Adrenal gland (tissue), 12 donors: ENCODE data around the gene WNT10A. TPM values are rescaled to one million over a fixed set of nuclear protein-coding genes. Genes with fewer than 3 reads are reported as not detected.

Experiments used
- DNase-seq, 7 donors: peaks; one replicate each; pipeline ENCODE4 v3.0.0-alpha.2; 2019 to 2020
- H3K27ac ChIP-seq, 5 donors: fragments of 200-600 bp; sonication (generic) in 4 of 5; 1 replicate in 3 of 5; 2 replicates in 2 of 5; pipeline versions ENCODE4 v1.5.1 to v1.8.0; 2016 to 2020; ENCODE audit warnings: mild to moderate bottlenecking in 1 of 5
- H3K27me3 ChIP-seq: fragments of 200-600 bp; 2 replicates; pipeline ENCODE4 v1.8.0; 2021
- H3K36me3 ChIP-seq, 2 donors: fragments of 200-600 bp; replicated peaks in 1 of 2; 1 replicate in 1 of 2; 2 replicates in 1 of 2; pipeline versions ENCODE4 v1.5.1 to v1.8.0; 2018 to 2022
- H3K4me1 ChIP-seq, 2 donors: fragments of 200-600 bp; replicated peaks in 1 of 2; 1 replicate in 1 of 2; 2 replicates in 1 of 2; pipeline versions ENCODE4 v1.5.1 to v1.8.0; 2018 to 2021
- H3K4me3 ChIP-seq, 4 donors: fragments of 200-600 bp; sonication (generic) in 3 of 4; one replicate each; pipeline ENCODE4 v1.5.1; 2016 to 2018
- H3K9me3 ChIP-seq, 3 donors: fragments of 200-600 bp; sonication (generic) in 1 of 3; replicated peaks in 1 of 3; 1 replicate in 2 of 3; 2 replicates in 1 of 3; pipeline versions ENCODE4 v1.5.1 to v1.8.0; 2016 to 2021
- CTCF ChIP-seq, 6 experiments: fragments of 450-650 bp in 4 of 6; fragments of 200-600 bp in 2 of 6; sonication (generic) in 1 of 6; IDR thresholded peaks; 1 replicate in 5 of 6; 2 replicates in 1 of 6; pipeline versions ENCODE4 v1.5.1 to v1.8.0; 2016 to 2021; ENCODE audit warnings: antibody characterized with exemption in 6 of 6, mild to moderate bottlenecking in 2 of 6, moderate library complexity in 1 of 6
- POLR2A ChIP-seq, 2 donors: fragments of 450-650 bp; IDR thresholded peaks; one replicate each; pipeline ENCODE4 v1.6.1; 2017; ENCODE audit warnings: antibody characterized with exemption in 2 of 2, mild to moderate bottlenecking in 2 of 2, moderate library complexity in 1 of 2
- whole genome bisulfite sequencing, 4 donors: extraction: QIAGEN DNeasy Blood & Tissue Kit in 2 of 4; methylation state at CpG; one replicate each; pipeline versions ENCODE4 v1.1.5 to v1.1.7; 2013 to 2017; 5-methylcytosine and 5-hydroxymethylcytosine counted together
- intact Hi-C, 2 donors: fragments of 100-400 bp; cut with DNase I; formaldehyde crosslinking; loops; one replicate each; pipeline versions ENCODE4 v1.14.1 to v1.15.0; 2022 to 2023
- polyA plus RNA-seq, 3 donors: library from polyadenylated mRNA; stranded (reverse); fragments of 200-250 nt in 2 of 3; fragments of 350-450 nt in 1 of 3; fragmentation: Illumina TruSeq in 1 of 3; extraction: RNeasy Lipid Tissue Mini Kit (QIAGEN cat#74804) in 1 of 3; gene quantifications; one replicate each; pipeline ENCODE4 v1.2.3, GENCODE V29; 2013 to 2014
- total RNA-seq, 9 donors: library from RNA; depleted of rRNA in 4 of 9; stranded (reverse); fragments of >200 nt in 4 of 9; fragments of 120-200 nt in 1 of 9; fragmentation: NEBNext Ultra II Directional in 1 of 9; extraction: Animal tissue kit (Norgen Biotek cat#: 25700) in 1 of 9; gene quantifications; one replicate each; pipeline versions ENCODE4 v1.1.0 to v1.2.4, GENCODE V29; 2013 to 2023
- donor health status: healthy with polysubstance abuse.
- donor health status: Bipolar disorder and iron deficiency.
- donor health status: DM: yes; HTN: yes; CAD: no.
- donor health status: DM: no; HTN: no; CAD: no.
- donor health status: DM: no; HTN: no; CAD: no.
- donor health status: DM: yes; HTN: yes; CAD: no.

WNT10A gene
- total and polyA plus RNA-seq, 12 donors: 0.07 to 0.43 (median 0.19) TPM; not detected in 8

GRCh38 chr2:218889937-218890336 is 9.3 kb downstream of the WNT10A start:
- TF ChIP-seq CTCF (IDR thresholded peaks at IDR 0.05) (no peak), POLR2A (IDR thresholded peaks at IDR 0.05) (no peak)
- no peak overlapping the region for H3K4me3 ChIP-seq
- H3K27ac ChIP-seq: no peak overlapping the region
- peaks cover 8% of the 10 kb centered on the region for H3K27me3 ChIP-seq
- H3K4me1 ChIP-seq: peaks cover 6 to 8% of the 10 kb centered on the region in 2 donors
- DNase-seq: no peak
- no peaks in the 10 kb centered on the region for H3K9me3 ChIP-seq
- intact Hi-C loops: no loop called here
- 85 to 96% (median 91%) methylated on average over 5 to 23 of the region's 23 CpGs for WGBS, 4 donors
- no peaks in the 10 kb centered on the region for H3K36me3 ChIP-seq

- 80 to 82% (median 80%) methylated on average over 2 to 3 of the region's 3 CpGs for WGBS, 4 donors
- DNase-seq: no peak
- no peak overlapping the region for H3K4me3 ChIP-seq
- H3K27me3 ChIP-seq: peaks cover 13% of the 10 kb centered on the region
- H3K9me3 ChIP-seq: no peaks in the 10 kb centered on the region
- TF ChIP-seq POLR2A (IDR thresholded peaks at IDR 0.05) (no peak), CTCF (IDR thresholded peaks at IDR 0.05) (no peak)
- H3K36me3 ChIP-seq: no peaks in the 10 kb centered on the region
- no peak overlapping the region for H3K27ac ChIP-seq
- intact Hi-C loops: no loop called here
- H3K4me1 ChIP-seq: peaks cover 6 to 8% of the 10 kb centered on the region in 2 donors
These were observed 9.7 kb downstream of the WNT10A start for GRCh38 chr2:218890369-218890768.

- H3K36me3 ChIP-seq: no peaks in the 10 kb centered on the region
- TF ChIP-seq CTCF (IDR thresholded peaks at IDR 0.05) (no peak), POLR2A (IDR thresholded peaks at IDR 0.05) (no peak)
- no peak overlapping the region for H3K27ac ChIP-seq
- 54 to 56% (median 55%) methylated on average over 16 to 19 of the region's 19 CpGs for WGBS, 4 donors
- peaks cover 6 to 9% of the 10 kb centered on the region in 2 donors for H3K4me1 ChIP-seq
- intact Hi-C loops: no loop called here
- no peak overlapping the region for H3K4me3 ChIP-seq
- no peak for DNase-seq
- H3K9me3 ChIP-seq: no peaks in the 10 kb centered on the region
- H3K27me3 ChIP-seq: peaks cover 14% of the 10 kb centered on the region
These were observed 10.9 kb downstream of the WNT10A start for GRCh38 chr2:218891275-218892135.

GRCh38 chr2:218892693-218893348 is 12.2 kb downstream of the WNT10A start:
- no peaks in the 10 kb centered on the region for H3K36me3 ChIP-seq
- peak overlapping the region in 1 of 4 donors; percentile 49 for H3K4me3 ChIP-seq
- peaks cover 6 to 18% of the 10 kb centered on the region in 2 donors for H3K4me1 ChIP-seq
- H3K27me3 ChIP-seq: peaks cover 28% of the 10 kb centered on the region
- no peaks in the 10 kb centered on the region for H3K9me3 ChIP-seq
- DNase-seq: peak; percentile 51 to 79 (median 62)
- TF ChIP-seq POLR2A (IDR thresholded peaks at IDR 0.05) (no peak), CTCF (IDR thresholded peaks at IDR 0.05) (peak in 2 of 6 experiments; percentile 35 to 37)
- intact Hi-C loops: no loop called here
- no peak overlapping the region for H3K27ac ChIP-seq
- whole genome bisulfite sequencing, 4 donors: 0 to 1% (median 1%) methylated on average over 10 to 72 of the region's 72 CpGs; no CpG with 5 or more reads in 1 of the 4 donors
